ENCODE data around the gene INSR.
"Not testable (repeated sequence)": the region's sequence is repeated elsewhere in the genome, so short reads cannot be mapped to it uniquely, and the experiment has no call there.

INSR gene

DNA sequence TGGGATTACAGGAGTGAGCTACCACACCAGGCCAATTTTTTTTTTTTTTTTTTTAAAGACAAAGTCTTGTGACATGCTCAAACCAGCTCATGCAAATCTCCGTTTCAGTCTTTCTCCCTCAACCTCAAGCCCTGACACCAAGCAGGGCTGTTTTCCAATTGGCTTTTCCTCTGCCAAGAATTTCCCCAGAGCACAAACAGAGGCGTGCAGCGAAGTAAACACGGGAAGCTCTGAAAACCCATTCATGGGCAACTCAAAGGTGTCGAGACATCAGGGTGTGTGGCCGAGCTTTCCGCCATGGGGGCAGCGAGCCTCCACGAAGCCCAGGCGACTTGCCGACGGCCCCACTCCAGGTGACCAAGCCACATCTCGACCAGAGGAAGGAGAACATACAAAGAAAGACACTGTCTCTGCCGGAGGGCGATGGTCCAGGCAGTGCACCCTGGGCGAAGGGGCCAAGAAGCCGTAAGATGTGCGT is 70.0 kb downstream of the INSR start:
- no peak for DNase-seq (ENCODE audit: low spot score)

DNA sequence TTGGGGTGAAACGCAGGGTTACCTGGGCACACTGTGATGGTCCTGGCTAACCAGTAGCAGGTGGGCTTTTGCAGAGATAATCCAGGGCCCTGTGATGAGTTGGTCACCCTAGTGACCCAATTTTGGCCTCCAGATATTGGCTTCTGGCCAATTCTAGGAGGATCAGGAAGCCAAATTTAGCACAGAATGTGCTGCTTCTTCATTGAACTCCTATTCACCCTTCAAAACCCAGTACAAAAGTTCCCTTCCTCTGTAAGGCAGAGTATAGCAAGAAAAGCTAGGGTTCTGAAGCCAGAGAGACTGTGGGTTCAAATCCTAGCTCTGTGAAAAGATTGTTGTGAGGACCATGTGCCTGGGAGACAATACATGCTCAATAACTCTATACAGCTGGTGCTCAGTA is 70.8 kb downstream of the INSR start:
- DNase-seq (ENCODE audit: low spot score), result no peak

DNA sequence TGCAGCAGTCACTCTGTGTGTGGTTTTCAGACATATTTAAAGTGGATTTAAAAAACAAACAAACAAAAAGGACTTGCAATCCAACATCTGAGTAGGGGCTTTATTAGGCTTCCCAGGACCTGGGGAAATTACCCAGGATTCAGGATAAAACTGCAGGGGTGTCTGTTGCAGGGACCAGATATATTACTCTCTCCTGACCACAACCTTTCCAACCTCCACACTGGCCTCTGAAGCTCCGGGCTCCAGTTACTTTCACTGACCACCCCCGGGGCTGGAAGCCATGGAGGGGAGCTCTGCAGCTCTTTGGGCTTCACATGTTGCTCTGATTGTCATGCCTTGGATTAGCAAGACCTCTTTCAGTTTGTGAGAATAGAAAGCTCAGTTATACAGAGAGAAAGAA is 75.2 kb downstream of the INSR start:
- DNase-seq (ENCODE audit: low spot score), result no peak

DNA sequence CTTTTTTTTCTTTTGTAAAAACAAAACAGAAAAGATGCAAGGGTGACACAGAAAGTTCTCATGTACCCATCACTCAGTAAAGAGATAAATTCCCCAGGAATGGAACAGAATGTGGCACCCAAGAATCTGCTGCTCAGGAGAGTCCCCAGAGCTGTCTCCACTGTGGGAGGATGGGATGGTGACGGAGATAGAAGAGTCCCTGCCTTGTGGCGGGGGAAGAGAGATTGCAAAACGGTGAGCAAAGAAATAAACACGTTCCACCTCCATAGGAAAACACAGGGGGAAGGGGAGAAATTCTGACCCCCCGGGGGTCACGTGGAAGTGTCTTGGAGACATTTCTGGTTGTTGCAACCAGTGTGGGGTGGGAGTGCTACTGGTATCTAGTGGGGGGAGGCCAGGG is 76.4 kb downstream of the INSR start:
- no peak for DNase-seq (ENCODE audit: low spot score)

DNA sequence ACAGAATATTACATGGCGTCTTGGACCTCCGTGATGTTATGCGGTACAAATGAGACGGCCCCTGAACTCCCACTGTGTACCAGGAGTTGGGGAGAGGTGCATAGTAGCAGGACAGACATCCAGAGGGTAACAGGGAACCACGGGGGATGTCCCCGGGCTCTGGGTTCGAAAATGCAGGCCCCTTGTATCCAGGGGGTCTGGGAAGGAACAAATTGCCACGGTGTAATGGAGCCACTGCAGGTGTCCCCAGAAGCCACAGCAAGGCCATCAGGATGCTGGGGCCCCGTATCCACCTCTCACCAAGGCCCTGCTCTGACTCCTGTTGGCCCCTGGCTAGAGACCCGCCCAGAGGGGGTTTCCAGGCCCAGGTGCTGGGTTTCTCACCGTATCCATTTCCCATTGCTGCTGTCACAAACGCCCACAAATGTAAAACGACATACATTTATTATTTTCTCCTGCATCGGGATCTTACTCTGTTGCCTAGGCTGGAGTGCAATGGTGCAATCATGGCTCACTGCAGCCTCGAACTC is 77.8 kb downstream of the INSR start:
- no peak for DNase-seq (ENCODE audit: low spot score)

DNA sequence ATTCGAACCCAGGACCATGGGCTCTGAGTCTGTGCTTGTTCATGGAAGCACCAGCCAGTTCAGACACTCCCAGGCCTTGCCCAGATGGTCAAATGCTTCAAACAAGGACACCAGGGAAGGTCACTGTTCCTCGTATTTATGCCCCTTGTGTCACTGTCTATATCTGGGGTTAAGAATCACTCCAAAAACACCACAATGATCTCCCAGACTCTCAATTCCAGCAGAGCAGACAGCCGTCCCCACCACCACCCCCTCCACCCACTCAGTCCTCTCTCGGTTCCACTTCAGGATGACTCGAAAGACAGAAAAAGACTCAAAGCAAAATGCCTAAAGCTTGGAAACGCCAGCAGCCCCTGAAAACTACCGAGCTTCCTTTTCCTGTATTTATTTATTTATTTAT is 79.0 kb downstream of the INSR start:
- no peak for DNase-seq (ENCODE audit: low spot score)

DNA sequence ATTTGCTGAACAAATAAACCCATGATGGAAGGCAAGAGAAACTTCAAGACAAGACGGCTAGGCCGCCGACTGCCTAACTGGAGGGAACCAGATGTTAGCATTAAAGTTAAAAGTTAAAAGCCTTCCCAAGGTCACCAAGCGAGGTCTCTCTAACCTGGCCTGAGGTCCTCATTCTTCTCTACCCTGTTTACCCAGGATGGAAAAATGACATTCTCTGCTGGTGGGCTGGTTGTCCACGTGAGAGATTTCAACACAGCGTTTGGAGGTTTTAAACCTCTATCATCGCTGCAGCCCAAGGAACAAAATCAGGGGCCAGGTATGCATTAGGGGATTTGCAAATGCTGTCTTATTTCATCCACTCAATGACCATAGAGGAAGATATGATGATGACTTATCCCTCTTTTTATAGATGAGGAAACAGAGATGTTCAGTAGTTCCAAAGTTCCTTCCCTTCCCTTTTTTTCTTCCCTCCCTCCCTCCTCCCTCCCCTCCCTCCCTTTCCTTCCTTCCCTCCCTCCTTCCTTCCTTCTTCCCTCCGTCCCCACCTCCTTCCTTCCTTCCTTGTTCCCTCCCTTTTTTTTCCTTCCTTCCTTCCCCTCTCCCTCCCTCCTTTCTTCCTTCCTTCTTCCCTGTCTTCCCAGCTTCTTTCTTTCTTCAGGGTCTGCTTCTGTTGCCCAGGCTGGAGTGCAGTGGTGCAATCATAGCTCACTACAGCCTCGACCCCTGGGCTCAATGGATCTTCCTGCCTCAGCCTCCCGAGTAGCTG is 79.7 kb downstream of the INSR start:
- DNase-seq (ENCODE audit: low spot score), result no peak

GRCh38 chr19:7213628-7214323 is 80.4 kb downstream of the INSR start:
- DNase-seq (ENCODE audit: low spot score), result no peak

GRCh38 chr19:7211191-7211951 is 82.8 kb downstream of the INSR start:
- no peak for DNase-seq (ENCODE audit: low spot score)

GRCh38 chr19:7210359-7210758 is 83.9 kb downstream of the INSR start:
- DNase-seq (ENCODE audit: low spot score), result no peak

- DNase-seq (ENCODE audit: low spot score), result not testable (repeated sequence)
These were observed 84.5 kb downstream of the INSR start for GRCh38 chr19:7209597-7210325.

- not testable (repeated sequence) for DNase-seq (ENCODE audit: low spot score)
These were observed 85.2 kb downstream of the INSR start for GRCh38 chr19:7209036-7209435.

- DNase-seq (ENCODE audit: low spot score), result no peak
These were observed 90.9 kb downstream of the INSR start for GRCh38 chr19:7203332-7203731.

- DNase-seq (ENCODE audit: low spot score), result no peak
These were observed 91.3 kb downstream of the INSR start for GRCh38 chr19:7202888-7203287.

- no peak for DNase-seq (ENCODE audit: low spot score)
These were observed 93.5 kb downstream of the INSR start for GRCh38 chr19:7200736-7201135.

- DNase-seq (ENCODE audit: low spot score), result no peak
These were observed 94.3 kb downstream of the INSR start for GRCh38 chr19:7199613-7200533.

GRCh38 chr19:7197760-7198696 is 96.2 kb downstream of the INSR start:
- peak; percentile 87 for DNase-seq (ENCODE audit: low spot score)

- peak; percentile 86 for DNase-seq (ENCODE audit: low spot score)
These were observed 97.0 kb downstream of the INSR start for GRCh38 chr19:7197119-7197759.

GRCh38 chr19:7196763-7197118 is 97.5 kb downstream of the INSR start:
- no peak for DNase-seq (ENCODE audit: low spot score)
